Nephron progenitor cell (in vitro differentiated cells): Measurements from ENCODE around the gene FUT7.

Experiments used
- DNase-seq: peaks from one replicate; pipeline ENCODE4 v3.0.0; 2021
- H3K27ac Mint-ChIP-seq: 2 replicates; pipeline ENCODE4 v1.8.0; 2021; ENCODE audit warnings: mild to moderate bottlenecking, moderate library complexity, mixed read lengths
- H3K27me3 Mint-ChIP-seq: 2 replicates; pipeline ENCODE4 v1.8.0; 2021; ENCODE audit warnings: mild to moderate bottlenecking, low read depth, mixed read lengths; ENCODE audit not compliant: poor library complexity
- H3K36me3 Mint-ChIP-seq: 2 replicates; pipeline ENCODE4 v1.8.0; 2021; ENCODE audit warnings: low read depth, mixed read lengths
- H3K4me1 Mint-ChIP-seq: 2 replicates; pipeline ENCODE4 v1.8.0; 2021; ENCODE audit warnings: mixed read lengths
- H3K4me3 Mint-ChIP-seq: 2 replicates; pipeline ENCODE4 v1.8.0; 2021; ENCODE audit warnings: mild to moderate bottlenecking, moderate library complexity, mixed read lengths
- H3K9me3 Mint-ChIP-seq: 2 replicates; pipeline ENCODE4 v1.8.0; 2021; ENCODE audit warnings: mild to moderate bottlenecking, moderate library complexity, mixed read lengths
- TF ChIP-seq, protein P1 (sequence below): fragments of 200-600 bp; sonication (generic); IDR thresholded peaks from 2 replicates; pipeline ENCODE4 v1.5.0; 2021; ENCODE audit warnings: antibody characterized with exemption

The FUT7 gene

GRCh38 chr9:137026384-137026783 is 5.5 kb downstream of the FUT7 start:
- no peak overlapping the region for H3K27ac Mint-ChIP-seq

DNA sequence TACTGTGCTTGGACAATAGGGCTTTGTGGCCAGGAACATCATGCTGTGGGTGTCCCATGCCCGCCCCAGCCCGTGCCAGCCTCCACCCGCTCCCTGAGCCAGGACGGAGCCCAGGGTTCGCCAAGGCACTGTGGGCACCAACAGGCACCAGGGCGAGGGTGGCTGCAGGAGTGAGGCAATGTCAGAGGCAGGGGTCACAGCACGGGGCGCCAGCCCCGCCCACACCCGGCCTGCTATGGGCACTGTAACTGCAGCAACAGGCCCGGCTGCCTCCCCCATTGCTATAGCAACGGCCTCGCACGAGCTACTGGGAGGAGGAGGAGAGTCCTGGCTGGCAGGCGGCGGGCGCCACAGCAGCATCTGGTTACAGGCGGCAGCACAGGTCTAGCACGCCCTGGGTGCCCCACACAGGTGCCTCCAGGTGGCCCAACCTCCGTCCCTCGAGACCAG is 6.3 kb downstream of the FUT7 start:
- H3K27ac Mint-ChIP-seq, result no peak overlapping the region
- peak; percentile 45 for DNase-seq
- peaks cover 19% of the 10 kb centered on the region for H3K4me1 Mint-ChIP-seq
- no peak overlapping the region for H3K4me3 Mint-ChIP-seq
- H3K27me3 Mint-ChIP-seq, result peaks cover 4% of the 10 kb centered on the region
- no peaks in the 10 kb centered on the region for H3K36me3 Mint-ChIP-seq
- TF ChIP-seq, protein P1, sequence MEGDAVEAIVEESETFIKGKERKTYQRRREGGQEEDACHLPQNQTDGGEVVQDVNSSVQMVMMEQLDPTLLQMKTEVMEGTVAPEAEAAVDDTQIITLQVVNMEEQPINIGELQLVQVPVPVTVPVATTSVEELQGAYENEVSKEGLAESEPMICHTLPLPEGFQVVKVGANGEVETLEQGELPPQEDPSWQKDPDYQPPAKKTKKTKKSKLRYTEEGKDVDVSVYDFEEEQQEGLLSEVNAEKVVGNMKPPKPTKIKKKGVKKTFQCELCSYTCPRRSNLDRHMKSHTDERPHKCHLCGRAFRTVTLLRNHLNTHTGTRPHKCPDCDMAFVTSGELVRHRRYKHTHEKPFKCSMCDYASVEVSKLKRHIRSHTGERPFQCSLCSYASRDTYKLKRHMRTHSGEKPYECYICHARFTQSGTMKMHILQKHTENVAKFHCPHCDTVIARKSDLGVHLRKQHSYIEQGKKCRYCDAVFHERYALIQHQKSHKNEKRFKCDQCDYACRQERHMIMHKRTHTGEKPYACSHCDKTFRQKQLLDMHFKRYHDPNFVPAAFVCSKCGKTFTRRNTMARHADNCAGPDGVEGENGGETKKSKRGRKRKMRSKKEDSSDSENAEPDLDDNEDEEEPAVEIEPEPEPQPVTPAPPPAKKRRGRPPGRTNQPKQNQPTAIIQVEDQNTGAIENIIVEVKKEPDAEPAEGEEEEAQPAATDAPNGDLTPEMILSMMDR, result no peak
- H3K9me3 Mint-ChIP-seq, result no peaks in the 10 kb centered on the region

More at GRCh38 chr9:137026384-137026783, 5.5 kb downstream of the FUT7 start:
- H3K36me3 Mint-ChIP-seq, result no peaks in the 10 kb centered on the region
- no peak overlapping the region for H3K4me3 Mint-ChIP-seq
- peaks cover 19% of the 10 kb centered on the region for H3K4me1 Mint-ChIP-seq
- no peaks in the 10 kb centered on the region for H3K9me3 Mint-ChIP-seq
- TF ChIP-seq, protein P1, result no peak
- DNase-seq, result no peak
- peaks cover 4% of the 10 kb centered on the region for H3K27me3 Mint-ChIP-seq

DNA sequence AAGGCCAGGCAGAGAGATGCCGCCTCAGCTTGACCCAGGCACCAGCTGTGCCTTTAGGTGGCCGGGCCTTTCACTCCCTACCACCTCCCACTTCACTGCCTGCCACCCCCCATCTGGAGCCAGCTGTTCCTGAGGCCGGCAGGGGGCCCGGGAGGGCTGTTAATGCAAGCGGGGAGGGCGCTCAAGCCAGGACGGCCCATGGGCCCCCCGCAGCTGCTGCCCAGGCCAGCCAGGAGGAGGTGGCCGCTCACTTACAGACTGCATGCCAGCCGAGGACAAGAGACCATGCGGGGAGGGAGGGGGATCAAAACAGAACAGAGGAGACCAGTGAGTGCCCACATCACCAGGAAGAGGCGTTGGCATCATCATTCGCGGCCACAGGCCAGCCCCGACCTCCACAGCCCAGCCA is 8.3 kb downstream of the FUT7 start:
- TF ChIP-seq, protein P1, result no peak
- Mint-ChIP-seq H3K4me1 (peaks cover 19% of the 10 kb centered on the region), H3K27ac (no peak overlapping the region), H3K27me3 (no peaks in the 10 kb centered on the region), H3K9me3 (no peaks in the 10 kb centered on the region), H3K36me3 (no peaks in the 10 kb centered on the region), H3K4me3 (no peak overlapping the region)
- DNase-seq, result no peak

DNA sequence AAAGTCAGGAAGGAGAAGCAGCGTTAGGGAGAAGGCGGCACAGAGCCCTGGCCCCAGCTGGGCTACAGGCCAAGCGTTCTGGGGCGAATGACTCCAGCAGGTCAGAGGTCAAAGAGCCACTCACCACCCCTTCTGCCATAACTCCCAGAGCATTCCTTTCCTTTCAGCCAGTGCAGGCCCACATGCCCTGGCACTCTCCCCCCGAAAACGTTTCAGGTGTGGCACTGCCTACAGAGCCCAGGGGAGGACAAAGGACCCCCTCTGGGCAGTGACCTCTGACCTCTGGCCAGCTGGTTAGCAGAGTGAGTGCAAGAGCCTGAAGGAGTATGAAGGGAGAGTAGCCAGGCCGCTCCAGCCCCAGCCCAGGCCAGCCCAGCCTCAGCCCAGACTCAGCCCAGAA is 8.7 kb downstream of the FUT7 start:
- H3K9me3 Mint-ChIP-seq, result no peaks in the 10 kb centered on the region
- peaks cover 19% of the 10 kb centered on the region for H3K4me1 Mint-ChIP-seq
- H3K27me3 Mint-ChIP-seq, result no peaks in the 10 kb centered on the region
- TF ChIP-seq, protein P1, result no peak
- no peak overlapping the region for H3K4me3 Mint-ChIP-seq
- DNase-seq, result no peak
- H3K36me3 Mint-ChIP-seq, result no peaks in the 10 kb centered on the region
- H3K27ac Mint-ChIP-seq, result no peak overlapping the region

DNA sequence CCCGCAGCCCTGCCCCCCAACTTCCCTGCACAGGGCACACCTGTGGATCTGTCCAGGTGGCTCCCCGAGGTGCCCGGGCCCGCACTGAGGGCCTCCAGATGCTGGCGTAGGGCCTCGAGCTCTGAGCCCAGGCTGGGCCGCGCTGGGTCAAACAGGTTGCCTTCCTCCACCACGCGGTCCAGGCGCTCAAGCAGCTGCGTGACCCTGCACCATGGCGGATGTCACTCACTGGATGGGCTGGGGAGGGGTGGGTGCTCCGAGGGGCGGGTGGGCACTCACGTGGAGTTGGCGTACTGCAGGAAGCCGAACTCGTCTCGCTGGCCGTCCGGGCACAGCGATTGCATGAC is 9.3 kb downstream of the FUT7 start:
- H3K27me3 Mint-ChIP-seq, result no peaks in the 10 kb centered on the region
- H3K4me1 Mint-ChIP-seq, result peaks cover 19% of the 10 kb centered on the region
- H3K27ac Mint-ChIP-seq, result no peak overlapping the region
- no peak for DNase-seq
- no peaks in the 10 kb centered on the region for H3K36me3 Mint-ChIP-seq
- no peak overlapping the region for H3K4me3 Mint-ChIP-seq
- TF ChIP-seq, protein P1, result no peak
- H3K9me3 Mint-ChIP-seq, result no peaks in the 10 kb centered on the region

GRCh38 chr9:137021979-137022661 is 9.8 kb downstream of the FUT7 start:
- no peaks in the 10 kb centered on the region for H3K9me3 Mint-ChIP-seq
- H3K4me1 Mint-ChIP-seq, result peaks cover 16% of the 10 kb centered on the region
- H3K36me3 Mint-ChIP-seq, result peaks cover under 1% of the 10 kb centered on the region
- H3K4me3 Mint-ChIP-seq, result no peak overlapping the region
- no peaks in the 10 kb centered on the region for H3K27me3 Mint-ChIP-seq
- H3K27ac Mint-ChIP-seq, result no peak overlapping the region
- TF ChIP-seq, protein P1, result no peak
- DNase-seq, result peak; percentile 60
